MCF 10A (cell line): ENCODE data around the gene IFITM2. TPM values are rescaled to one million over a fixed set of nuclear protein-coding genes. Genes with fewer than 3 reads are reported as not detected.
"Not testable (repeated sequence)": the region's sequence is repeated elsewhere in the genome, so short reads cannot be mapped to it uniquely, and the experiment has no call there.

Source experiments
- BruUV-seq: library from RNA; stranded (reverse); fragments of 400-500 nt; replicated peaks from 2 replicates; lab custom pipeline; 2021; lab: Mats Ljungman, UMichigan
- CTCF ChIA-PET: fragments of 300-600 bp; sonication (Branson Sonifier 250); formaldehyde crosslinking; extraction: SDS; loops from one replicate; lab custom pipeline; 2021; ENCODE audit warnings: antibody characterized with exemption, inconsistent platforms; lab: Yijun Ruan, JAX
- POLR2A ChIA-PET: fragments of 300-600, 350-650 bp; sonication (Branson Sonifier 250); formaldehyde crosslinking; extraction: SDS; loops from one replicate; lab custom pipeline; 2020; ENCODE audit warnings: antibody characterized with exemption, inconsistent platforms; lab: Yijun Ruan, JAX
- DNase-seq: peaks from one replicate; pipeline ENCODE4 v3.0.0-alpha.2; 2018; ENCODE audit not compliant: unreplicated experiment
- H3K27ac Mint-ChIP-seq: one replicate; pipeline ENCODE4 v1.8.0; 2022; ENCODE audit warnings: mild to moderate bottlenecking, low read depth, mixed read lengths; ENCODE audit not compliant: unreplicated experiment
- H3K27me3 Mint-ChIP-seq: one replicate; pipeline ENCODE4 v1.8.0; 2022; ENCODE audit warnings: mixed read lengths; ENCODE audit not compliant: insufficient read depth, unreplicated experiment
- H3K36me3 Mint-ChIP-seq: one replicate; pipeline ENCODE4 v1.8.0; 2022; ENCODE audit warnings: mild to moderate bottlenecking, moderate library complexity, mixed read lengths; ENCODE audit not compliant: insufficient read depth, unreplicated experiment
- H3K4me1 Mint-ChIP-seq: one replicate; pipeline ENCODE4 v1.8.0; 2022; ENCODE audit warnings: mixed read lengths; ENCODE audit not compliant: insufficient read depth, unreplicated experiment
- H3K4me3 Mint-ChIP-seq: one replicate; pipeline ENCODE4 v1.8.0; 2022; ENCODE audit warnings: mild to moderate bottlenecking, moderate library complexity, mixed read lengths; ENCODE audit not compliant: unreplicated experiment
- H3K9me3 Mint-ChIP-seq: one replicate; pipeline ENCODE4 v1.8.0; 2022; ENCODE audit warnings: mixed read lengths; ENCODE audit not compliant: unreplicated experiment
- intact Hi-C: fragments of 100-400 bp; cut with micrococcal nuclease; formaldehyde crosslinking; loops from 2 replicates; pipeline ENCODE4 v1.14.1; 2022
- total RNA-seq: library from RNA; stranded (reverse); gene quantifications from 2 replicates; pipeline ENCODE4 v1.2.3, GENCODE V29; 2022
- TF ChIP-seq, protein P1 (sequence below): fragments of 200-600 bp; IDR thresholded peaks from one replicate; pipeline ENCODE4 v1.8.0; 2022; ENCODE audit warnings: antibody characterized with exemption, mild to moderate bottlenecking; ENCODE audit not compliant: unreplicated experiment

IFITM2 gene
- total RNA-seq, 1 experiment from 2014 or later, result 314 TPM

DNA sequence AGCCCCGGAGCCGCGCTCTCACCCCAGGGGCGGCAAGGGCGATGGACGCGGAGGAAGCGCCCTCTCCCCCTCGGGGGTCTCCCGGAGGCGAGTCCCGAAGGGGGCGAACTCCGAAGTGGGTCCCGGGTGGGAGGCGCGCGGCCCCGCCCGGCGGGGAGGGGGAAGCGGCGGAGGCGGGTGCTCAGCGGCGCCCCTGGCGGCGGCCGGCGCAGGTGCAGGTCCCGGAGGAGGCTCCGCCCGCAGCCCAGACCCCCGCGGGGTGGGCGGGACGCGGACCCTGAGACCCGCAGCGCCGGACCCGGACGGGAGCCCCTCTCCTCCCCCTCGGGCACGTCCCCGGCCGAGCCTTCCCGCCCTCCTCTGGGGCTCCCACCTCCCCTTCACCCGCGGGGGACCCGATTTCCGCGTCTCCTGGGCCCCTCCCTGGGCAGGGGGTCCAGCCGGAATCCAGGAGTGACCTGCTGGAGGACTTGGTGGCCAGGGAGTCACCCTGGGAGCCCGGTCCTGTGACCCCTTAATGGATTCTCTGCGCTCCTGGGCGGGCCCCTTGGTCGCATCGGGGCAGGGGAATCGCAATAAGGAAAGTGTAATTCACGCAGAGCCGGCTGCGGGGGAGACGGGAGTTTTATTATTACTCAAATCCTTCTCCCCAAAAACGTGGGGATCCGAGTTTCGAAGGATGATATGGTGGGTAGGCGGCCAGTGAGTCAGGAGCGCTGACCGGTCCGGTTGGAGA is 3.6 kb downstream of the IFITM2 start:
- H3K27ac Mint-ChIP-seq, H3K36me3 Mint-ChIP-seq, H3K27me3 Mint-ChIP-seq, intact Hi-C loops, H3K9me3 Mint-ChIP-seq, POLR2A ChIA-PET, BruUV-seq, DNase-seq: not testable (repeated sequence)
- CTCF ChIA-PET, result interaction anchor here (1.5 kb wide), 1 partner anchor 36 kb away, joined by 4 read pairs; no protein-coding TSS in a partner anchor
- peak overlapping the region; percentile 29 for H3K4me3 Mint-ChIP-seq
- H3K4me1 Mint-ChIP-seq, result peaks cover 25% of the 10 kb centered on the region

DNA sequence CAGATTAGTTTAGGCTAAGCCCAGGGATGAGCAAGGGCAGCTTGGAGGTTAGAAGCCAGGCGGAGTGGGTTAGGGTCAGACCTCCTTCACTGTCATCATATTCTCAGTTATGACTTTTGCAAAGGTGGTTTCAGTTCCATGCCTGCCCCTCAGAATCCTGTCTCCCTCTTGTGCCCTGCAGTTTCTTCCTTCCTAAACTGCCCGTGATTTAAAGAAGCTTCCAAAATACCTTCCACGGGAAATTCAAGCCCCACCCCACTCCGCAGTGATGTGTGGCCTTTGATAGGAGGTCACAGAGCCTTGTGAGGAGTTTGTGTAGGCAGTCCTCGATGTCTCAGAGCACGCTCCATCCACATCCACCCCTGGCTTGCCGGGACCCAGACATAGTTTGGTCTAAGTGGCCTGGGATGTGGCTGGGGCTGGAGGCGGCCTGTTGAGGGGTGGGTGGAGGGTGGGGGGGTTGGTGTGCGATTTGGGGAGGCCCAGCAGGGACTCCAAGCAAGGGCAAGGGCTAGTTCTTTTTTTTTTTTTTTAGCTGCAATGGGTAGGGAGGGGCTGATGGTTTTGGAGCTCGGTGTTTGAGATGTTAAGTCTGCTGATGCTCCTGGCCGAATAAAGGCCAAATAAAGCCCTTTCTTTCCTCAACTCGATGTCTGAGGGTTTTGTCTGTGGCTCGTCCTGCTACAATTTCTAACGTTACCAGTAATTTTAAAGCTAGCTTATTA is 4.6 kb downstream of the IFITM2 start:
- TF ChIP-seq, protein P1, sequence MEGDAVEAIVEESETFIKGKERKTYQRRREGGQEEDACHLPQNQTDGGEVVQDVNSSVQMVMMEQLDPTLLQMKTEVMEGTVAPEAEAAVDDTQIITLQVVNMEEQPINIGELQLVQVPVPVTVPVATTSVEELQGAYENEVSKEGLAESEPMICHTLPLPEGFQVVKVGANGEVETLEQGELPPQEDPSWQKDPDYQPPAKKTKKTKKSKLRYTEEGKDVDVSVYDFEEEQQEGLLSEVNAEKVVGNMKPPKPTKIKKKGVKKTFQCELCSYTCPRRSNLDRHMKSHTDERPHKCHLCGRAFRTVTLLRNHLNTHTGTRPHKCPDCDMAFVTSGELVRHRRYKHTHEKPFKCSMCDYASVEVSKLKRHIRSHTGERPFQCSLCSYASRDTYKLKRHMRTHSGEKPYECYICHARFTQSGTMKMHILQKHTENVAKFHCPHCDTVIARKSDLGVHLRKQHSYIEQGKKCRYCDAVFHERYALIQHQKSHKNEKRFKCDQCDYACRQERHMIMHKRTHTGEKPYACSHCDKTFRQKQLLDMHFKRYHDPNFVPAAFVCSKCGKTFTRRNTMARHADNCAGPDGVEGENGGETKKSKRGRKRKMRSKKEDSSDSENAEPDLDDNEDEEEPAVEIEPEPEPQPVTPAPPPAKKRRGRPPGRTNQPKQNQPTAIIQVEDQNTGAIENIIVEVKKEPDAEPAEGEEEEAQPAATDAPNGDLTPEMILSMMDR, result no peak
- no peak overlapping the region for H3K27ac Mint-ChIP-seq
- no peaks in the 10 kb centered on the region for H3K27me3 Mint-ChIP-seq
- ChIA-PET POLR2A (interaction anchor here (0.6 kb wide), 2 partner anchors 52 to 252 kb away, joined by 3 to 4 read pairs; no protein-coding TSS in a partner anchor), CTCF (interaction anchor here (0.6 to 1.5 kb wide), 5 partner anchors 17 to 61 kb away, joined by 3 to 4 read pairs (median 3); no protein-coding TSS in a partner anchor)
- no peaks in the 10 kb centered on the region for H3K9me3 Mint-ChIP-seq
- BruUV-seq, result no TSS peak
- peaks cover 25% of the 10 kb centered on the region for H3K4me1 Mint-ChIP-seq
- peaks cover 6% of the 10 kb centered on the region for H3K36me3 Mint-ChIP-seq
- no peak for DNase-seq
- intact Hi-C loops, result no loop called here
- H3K4me3 Mint-ChIP-seq, result peak overlapping the region; percentile 29

DNA sequence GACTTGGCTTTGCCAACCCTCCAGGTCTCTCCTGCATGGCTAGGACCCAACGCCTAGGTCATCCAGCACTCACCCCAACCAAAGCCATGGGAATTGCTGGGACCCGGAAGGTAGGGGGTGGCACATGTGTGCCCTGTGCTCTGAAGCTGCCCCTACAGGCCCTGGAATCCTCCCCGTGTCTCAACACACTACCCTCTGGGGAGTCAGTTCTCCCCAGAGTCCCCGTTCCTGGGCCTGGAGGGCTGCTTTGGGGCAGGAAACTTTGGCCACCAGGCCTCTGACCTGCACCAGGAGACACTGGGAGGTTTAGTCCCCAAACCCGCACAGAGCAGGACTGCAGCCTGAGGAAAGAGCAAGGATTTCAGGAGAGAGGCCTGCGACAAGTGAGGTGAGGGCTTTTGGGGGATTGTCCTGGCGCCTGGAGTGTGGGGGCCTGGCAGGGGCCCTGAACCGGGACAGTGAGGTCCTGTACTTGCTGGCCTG is 5.7 kb downstream of the IFITM2 start:
- peaks cover 19% of the 10 kb centered on the region for H3K4me1 Mint-ChIP-seq
- no TSS peak for BruUV-seq
- CTCF ChIA-PET, result interaction anchor here (1.2 kb wide), 1 partner anchor 50 kb away, joined by 3 read pairs; no protein-coding TSS in a partner anchor

DNA sequence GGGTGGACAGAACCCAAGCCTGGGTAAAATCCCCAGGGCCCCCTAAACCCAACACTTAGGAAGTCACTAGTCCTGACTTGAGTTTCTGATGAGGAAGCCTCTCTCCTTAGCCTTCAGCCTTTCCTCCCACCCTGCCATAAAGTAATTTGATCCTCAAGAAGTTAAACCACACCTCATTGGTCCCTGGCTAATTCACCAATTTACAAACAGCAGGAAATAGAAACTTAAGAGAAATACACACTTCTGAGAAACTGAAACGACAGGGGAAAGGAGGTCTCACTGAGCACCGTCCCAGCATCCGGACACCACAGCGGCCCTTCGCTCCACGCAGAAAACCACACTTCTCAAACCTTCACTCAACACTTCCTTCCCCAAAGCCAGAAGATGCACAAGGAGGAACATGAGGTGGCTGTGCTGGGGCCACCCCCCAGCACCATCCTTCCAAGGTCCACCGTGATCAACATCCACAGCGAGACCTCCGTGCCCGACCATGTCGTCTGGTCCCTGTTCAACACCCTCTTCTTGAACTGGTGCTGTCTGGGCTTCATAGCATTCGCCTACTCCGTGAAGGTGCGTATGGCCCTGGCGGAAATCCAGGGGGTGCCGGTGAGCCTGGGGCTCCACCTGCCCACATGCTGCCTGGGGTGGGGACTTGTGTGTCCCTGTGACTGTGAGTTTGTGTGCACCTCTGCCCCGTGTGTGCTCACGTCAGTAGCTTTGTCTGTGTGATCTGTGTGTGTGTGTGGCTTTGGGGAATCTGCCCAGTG is 6.4 kb downstream of the IFITM2 start, which contains the start of gene IFITM1:
IFITM1 (plus strand) TSS at position 254 of the 767 bp plus-strand sequence; CDS start at position 385, 131 bp downstream.
- no peaks in the 10 kb centered on the region for H3K27me3 Mint-ChIP-seq
- CTCF ChIA-PET, result no interaction called here

More for the DNA sequence above, 5.7 kb downstream of the IFITM2 start:
- Mint-ChIP-seq H3K4me3 (no peak overlapping the region), H3K36me3 (peaks cover 6% of the 10 kb centered on the region), H3K27ac (no peak overlapping the region), H3K9me3 (no peaks in the 10 kb centered on the region), H3K27me3 (no peaks in the 10 kb centered on the region)
- TF ChIP-seq, protein P1, result no peak
- POLR2A ChIA-PET, result interaction anchor here (0.6 kb wide), 1 partner anchor 50 kb away, joined by 3 read pairs; no protein-coding TSS in a partner anchor
- no peak for DNase-seq
- intact Hi-C loops, result no loop called here

DNA sequence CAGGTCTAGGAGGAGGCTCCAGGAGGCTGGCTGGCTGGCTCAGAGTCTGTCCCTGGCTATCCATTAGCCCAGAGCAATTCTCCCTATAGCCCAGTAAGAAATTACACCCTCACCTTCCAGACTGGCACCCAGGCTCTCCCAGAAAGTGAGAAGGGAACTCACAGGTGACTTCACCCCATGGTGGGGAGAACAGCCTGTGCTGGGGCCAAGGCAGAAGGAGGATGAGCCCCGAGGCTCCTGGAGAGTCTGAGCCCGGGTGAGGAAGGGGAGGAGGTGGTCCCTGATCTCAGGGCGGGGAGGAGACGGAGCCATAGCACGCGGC is 6.9 kb downstream of the IFITM2 start:
- intact Hi-C loops, H3K36me3 Mint-ChIP-seq, BruUV-seq, POLR2A ChIA-PET, H3K9me3 Mint-ChIP-seq, H3K27me3 Mint-ChIP-seq, CTCF ChIA-PET, H3K27ac Mint-ChIP-seq, DNase-seq: not testable (repeated sequence)
- H3K4me1 Mint-ChIP-seq, result peaks cover 15% of the 10 kb centered on the region
- peak overlapping the region; percentile 46 for H3K4me3 Mint-ChIP-seq

More for the DNA sequence above, 6.4 kb downstream of the IFITM2 start, which contains the start of gene IFITM1:
- H3K4me1 Mint-ChIP-seq, result peaks cover 19% of the 10 kb centered on the region
- intact Hi-C loops, result no loop called here
- TF ChIP-seq, protein P1, result no peak
- POLR2A ChIA-PET, result no interaction called here
- peak; percentile 74 for DNase-seq
- no TSS peak for BruUV-seq
- H3K27ac Mint-ChIP-seq, result no peak within 1 kb of the TSS
- no peaks in the 10 kb centered on the region for H3K9me3 Mint-ChIP-seq
- H3K4me3 Mint-ChIP-seq, result peak within 1 kb of the TSS; percentile 46
- H3K36me3 Mint-ChIP-seq, result peaks cover 6% of the 10 kb centered on the region
